Stomach smooth muscle (tissue), 2 donors: Measurements from ENCODE around the gene HLF.
"Not testable (repeated sequence)": the region's sequence is repeated elsewhere in the genome, so short reads cannot be mapped to it uniquely, and the experiment has no call there.

ENCODE experiments used
- H3K27ac ChIP-seq: one replicate; pipeline ENCODE4 v1.7.0; 2013; ENCODE audit warnings: mild to moderate bottlenecking, low read length, inconsistent platforms
- H3K27me3 ChIP-seq, 2 donors: one replicate each; pipeline ENCODE4 v1.7.0; 2013; ENCODE audit warnings: low read length in 2 of 2; ENCODE audit not compliant: insufficient read depth in 2 of 2, control insufficient read depth in 1 of 2
- H3K36me3 ChIP-seq, 2 donors: one replicate each; pipeline ENCODE4 v1.7.0; 2013; ENCODE audit warnings: low read length in 2 of 2; ENCODE audit not compliant: control insufficient read depth in 2 of 2, insufficient read depth in 2 of 2
- H3K4me1 ChIP-seq: one replicate; pipeline ENCODE4 v1.7.0; 2013; ENCODE audit warnings: low read length; ENCODE audit not compliant: control insufficient read depth, insufficient read depth
- H3K4me3 ChIP-seq, 2 donors: one replicate each; pipeline ENCODE4 v1.7.0; 2013; ENCODE audit warnings: low read length in 2 of 2
- H3K9ac ChIP-seq, 2 donors: one replicate each; pipeline ENCODE4 v1.7.0; 2013; ENCODE audit warnings: low read length in 2 of 2, mild to moderate bottlenecking in 1 of 2
- H3K9me3 ChIP-seq, 2 donors: one replicate each; pipeline ENCODE4 v1.7.0; 2013; ENCODE audit warnings: low read length in 2 of 2; ENCODE audit not compliant: control insufficient read depth in 2 of 2
- donor health status: healthy.
- donor health status: Pancreatic carcinoma.

The HLF gene

GRCh38 chr17:55321427-55322060 lies 56.8 kb downstream of the HLF start:
- Histone ChIP-seq H3K4me1 (peaks cover 12% of the 10 kb centered on the region), H3K27ac (peak overlapping the region; percentile 82), H3K9me3 (no peaks in the 10 kb centered on the region), H3K27me3 (no peaks in the 10 kb centered on the region), H3K9ac (peak overlapping the region in 1 of 2 donors; percentile 2), H3K36me3 (peaks cover 21 to 29% of the 10 kb centered on the region in 2 donors), H3K4me3 (peak overlapping the region; percentile 5 to 40)

- Histone ChIP-seq H3K4me3 (no peak overlapping the region), H3K4me1 (peaks cover 12% of the 10 kb centered on the region), H3K36me3 (peaks cover 16 to 23% of the 10 kb centered on the region in 2 donors), H3K27me3 (no peaks in the 10 kb centered on the region), H3K27ac (no peak overlapping the region), H3K9me3 (no peaks in the 10 kb centered on the region), H3K9ac (no peak overlapping the region)
Observed at GRCh38 chr17:55322453-55322985, 57.8 kb downstream of the HLF start.

- Histone ChIP-seq H3K27ac (no peak overlapping the region), H3K36me3 (peaks cover 8 to 12% of the 10 kb centered on the region in 2 donors), H3K9me3 (no peaks in the 10 kb centered on the region), H3K4me3 (no peak overlapping the region), H3K9ac (no peak overlapping the region), H3K4me1 (peaks cover 12% of the 10 kb centered on the region), H3K27me3 (no peaks in the 10 kb centered on the region)
Observed at GRCh38 chr17:55323518-55324295, 58.9 kb downstream of the HLF start.

GRCh38 chr17:55324296-55324978 lies 59.7 kb downstream of the HLF start:
- Histone ChIP-seq H3K9me3 (no peaks in the 10 kb centered on the region), H3K27ac (no peak overlapping the region), H3K4me1 (peaks cover 7% of the 10 kb centered on the region), H3K9ac (no peak overlapping the region), H3K27me3 (no peaks in the 10 kb centered on the region), H3K4me3 (no peak overlapping the region), H3K36me3 (peaks cover 6 to 8% of the 10 kb centered on the region in 2 donors)

GRCh38 chr17:55325406-55325805 lies 60.6 kb downstream of the HLF start:
- Histone ChIP-seq H3K36me3 (peaks cover 6 to 8% of the 10 kb centered on the region in 2 donors), H3K27me3 (no peaks in the 10 kb centered on the region), H3K27ac (no peak overlapping the region), H3K4me1 (peaks cover 7% of the 10 kb centered on the region), H3K9ac (no peak overlapping the region), H3K4me3 (no peak overlapping the region), H3K9me3 (no peaks in the 10 kb centered on the region)

GRCh38 chr17:55326030-55326429 lies 61.3 kb downstream of the HLF start:
- Histone ChIP-seq H3K27me3 (no peaks in the 10 kb centered on the region), H3K9ac (no peak overlapping the region), H3K9me3 (no peaks in the 10 kb centered on the region), H3K4me1 (peaks cover 7% of the 10 kb centered on the region), H3K36me3 (peaks cover 1 to 4% of the 10 kb centered on the region in 2 donors), H3K4me3 (no peak overlapping the region), H3K27ac (no peak overlapping the region)

GRCh38 chr17:55327225-55328088 lies 62.7 kb downstream of the HLF start:
- Histone ChIP-seq H3K27me3 (no peaks in the 10 kb centered on the region), H3K9ac (no peak overlapping the region), H3K36me3 (peaks cover 0 to 4% of the 10 kb centered on the region in 2 donors), H3K4me3 (no peak overlapping the region), H3K27ac (no peak overlapping the region), H3K9me3 (no peaks in the 10 kb centered on the region), H3K4me1 (peaks cover 7% of the 10 kb centered on the region)

GRCh38 chr17:55328514-55328913 lies 63.8 kb downstream of the HLF start:
- H3K27me3 ChIP-seq, H3K4me3 ChIP-seq, H3K4me1 ChIP-seq, H3K9ac ChIP-seq, H3K27ac ChIP-seq, H3K9me3 ChIP-seq, H3K36me3 ChIP-seq: not testable (repeated sequence)

GRCh38 chr17:55330344-55330933 lies 65.7 kb downstream of the HLF start:
- no peak overlapping the region for H3K4me3 ChIP-seq
- H3K9me3 ChIP-seq = no peaks in the 10 kb centered on the region
- H3K4me1 ChIP-seq = peaks cover 4% of the 10 kb centered on the region
- no peak overlapping the region for H3K27ac ChIP-seq
- no peak overlapping the region for H3K9ac ChIP-seq
- no peaks in the 10 kb centered on the region for H3K36me3 ChIP-seq
- H3K27me3 ChIP-seq = no peaks in the 10 kb centered on the region
